A673 (cell line): Measurements from ENCODE around the gene SERINC2. TPM values are rescaled to one million over a fixed set of nuclear protein-coding genes. Genes with fewer than 3 reads are reported as not detected.

Experiments
- BruUV-seq: library from RNA; stranded (reverse); fragments of 400-500 nt; replicated peaks from 2 replicates; lab custom pipeline; 2021; lab: Mats Ljungman, UMichigan
- CTCF ChIA-PET: fragments of 300-600 bp; sonication (Branson Sonifier 250); formaldehyde crosslinking; loops from one replicate; lab custom pipeline; 2022; ENCODE audit warnings: antibody characterized with exemption; lab: Charles Lee
- POLR2A ChIA-PET: fragments of 300-600 bp; sonication (Branson Sonifier 250); formaldehyde crosslinking; loops from one replicate; lab custom pipeline; 2022; ENCODE audit warnings: antibody characterized with exemption; ENCODE audit not compliant: low non-redundant PET; lab: Charles Lee
- DNase-seq: peaks from one replicate; pipeline ENCODE4 v3.0.0-alpha.2; 2015; ENCODE audit warnings: low spot score
- H3K27ac ChIP-seq: fragments of 200-600 bp; sonication (generic); 2 replicates; pipeline ENCODE4 v1.5.1; 2016; ENCODE audit warnings: mixed run types, low read depth, mild to moderate bottlenecking, mixed read lengths, antibody characterized with exemption, low read length; ENCODE audit not compliant: poor library complexity, severe bottlenecking
- H3K27me3 ChIP-seq: fragments of 200-600 bp; sonication (generic); replicated peaks from 2 replicates; pipeline ENCODE4 v1.6.1; 2017; ENCODE audit warnings: mixed run types, low read depth, mild to moderate bottlenecking, mixed read lengths, antibody characterized with exemption, low read length; ENCODE audit not compliant: insufficient read depth, poor library complexity
- H3K36me3 ChIP-seq: fragments of 200-600 bp; sonication (generic); 2 replicates; pipeline ENCODE4 v1.6.1; 2016; ENCODE audit warnings: mixed run types, mild to moderate bottlenecking, mixed read lengths, antibody characterized with exemption, low read length; ENCODE audit not compliant: insufficient read depth, poor library complexity, severe bottlenecking
- H3K4me1 ChIP-seq: fragments of 200-600 bp; sonication (generic); 2 replicates; pipeline ENCODE4 v1.6.1; 2017; ENCODE audit warnings: mixed run types, mild to moderate bottlenecking, mixed read lengths, antibody characterized with exemption, low read length; ENCODE audit not compliant: insufficient read depth, poor library complexity, severe bottlenecking
- H3K4me3 ChIP-seq: fragments of 200-600 bp; sonication (generic); 2 replicates; pipeline ENCODE4 v1.5.1; 2016; ENCODE audit warnings: low read depth, mixed run types, mild to moderate bottlenecking, mixed read lengths, low read length; ENCODE audit not compliant: poor library complexity, severe bottlenecking
- H3K9me3 ChIP-seq: fragments of 200-600 bp; sonication (generic); 2 replicates; pipeline ENCODE4 v1.6.1; 2016; ENCODE audit warnings: mixed run types, low read depth, mild to moderate bottlenecking, mixed read lengths, antibody characterized with exemption, low read length; ENCODE audit not compliant: poor library complexity, severe bottlenecking
- CTCF ChIP-seq: fragments of 300-800, 200-600 bp; sonication (generic); conservative IDR thresholded peaks from 2 replicates; pipeline ENCODE4 v1.5.1; 2017; ENCODE audit warnings: low read depth, mild to moderate bottlenecking, antibody characterized with exemption, low read length, moderate library complexity, mixed read lengths
- EZH2 ChIP-seq: fragments of 200-600 bp; sonication (generic); IDR thresholded peaks from 2 replicates; pipeline ENCODE4 v1.6.1; 2017; ENCODE audit warnings: borderline replicate concordance, low read depth, mild to moderate bottlenecking, mixed read lengths, antibody characterized with exemption, low read length; ENCODE audit not compliant: poor library complexity, severe bottlenecking
- intact Hi-C: fragments of 100-400 bp; cut with micrococcal nuclease; formaldehyde crosslinking; loops from one replicate; pipeline ENCODE4 v1.10.0; 2022; ENCODE audit not compliant: unreplicated experiment
- total RNA-seq: library from RNA; stranded (reverse); gene quantifications from 2 replicates; pipeline ENCODE4 v1.2.3, GENCODE V29; 2021

Gene SERINC2
- total RNA-seq, 1 experiment from 2014 or later, result 0.30 TPM

- BruUV-seq, result no TSS peak
- H3K36me3 ChIP-seq, result no peaks in the 10 kb centered on the region
- ChIA-PET POLR2A (no interaction called here), CTCF (no interaction called here)
- H3K9me3 ChIP-seq, result no peaks in the 10 kb centered on the region
- intact Hi-C loops, result no loop called here
- no peak overlapping the region for H3K27ac ChIP-seq
- no peak for TF ChIP-seq EZH2
- no peak for TF ChIP-seq CTCF
- DNase-seq, result no peak
- H3K4me1 ChIP-seq, result no peaks in the 10 kb centered on the region
- H3K27me3 ChIP-seq, result no peaks in the 10 kb centered on the region
- no peak overlapping the region for H3K4me3 ChIP-seq
Measured at GRCh38 chr1:31437433-31438037, 24.5 kb downstream of the SERINC2 start.

GRCh38 chr1:31439276-31439675 is 26.3 kb downstream of the SERINC2 start:
- Histone ChIP-seq H3K27ac (no peak overlapping the region), H3K9me3 (no peaks in the 10 kb centered on the region), H3K4me3 (no peak overlapping the region), H3K4me1 (no peaks in the 10 kb centered on the region), H3K36me3 (no peaks in the 10 kb centered on the region), H3K27me3 (no peaks in the 10 kb centered on the region)
- no TSS peak for BruUV-seq
- TF ChIP-seq EZH2, result no peak
- TF ChIP-seq CTCF, result no peak
- ChIA-PET CTCF (no interaction called here), POLR2A (no interaction called here)
- DNase-seq, result no peak
- intact Hi-C loops, result no loop called here

GRCh38 chr1:31441073-31441472 is 28.1 kb downstream of the SERINC2 start:
- Histone ChIP-seq H3K27ac (no peak overlapping the region), H3K36me3 (no peaks in the 10 kb centered on the region), H3K27me3 (no peaks in the 10 kb centered on the region), H3K4me3 (no peak overlapping the region), H3K4me1 (no peaks in the 10 kb centered on the region), H3K9me3 (no peaks in the 10 kb centered on the region)
- ChIA-PET POLR2A (no interaction called here), CTCF (no interaction called here)
- TF ChIP-seq EZH2 (no peak), CTCF (no peak)
- intact Hi-C loops, result no loop called here
- no peak for DNase-seq
- BruUV-seq, result no TSS peak
